Thyroid gland (tissue), 4 donors: ENCODE results near the gene CLDN12.

ENCODE experiments used
- POLR2A ChIP-seq, 2 donors: fragments of 450-650 bp; IDR thresholded peaks; one replicate each; pipeline ENCODE4 v1.6.1; 2017; ENCODE audit warnings: antibody characterized with exemption in 2 of 2, mild to moderate bottlenecking in 2 of 2, moderate library complexity in 1 of 2
- TF ChIP-seq, protein P1 (sequence below), 6 experiments: fragments of 200-600 bp in 3 of 6; fragments of 450-650 bp in 3 of 6; sonication (generic) in 3 of 6; IDR thresholded peaks; one replicate each; pipeline ENCODE4 v1.5.1; 2016 to 2019; ENCODE audit warnings: antibody characterized with exemption in 6 of 6, mild to moderate bottlenecking in 2 of 6, inconsistent platforms in 1 of 6, moderate library complexity in 1 of 6

GRCh38 chr7:90458104-90458503 is 54.8 kb downstream of the CLDN12 start:
- TF ChIP-seq, protein P1, sequence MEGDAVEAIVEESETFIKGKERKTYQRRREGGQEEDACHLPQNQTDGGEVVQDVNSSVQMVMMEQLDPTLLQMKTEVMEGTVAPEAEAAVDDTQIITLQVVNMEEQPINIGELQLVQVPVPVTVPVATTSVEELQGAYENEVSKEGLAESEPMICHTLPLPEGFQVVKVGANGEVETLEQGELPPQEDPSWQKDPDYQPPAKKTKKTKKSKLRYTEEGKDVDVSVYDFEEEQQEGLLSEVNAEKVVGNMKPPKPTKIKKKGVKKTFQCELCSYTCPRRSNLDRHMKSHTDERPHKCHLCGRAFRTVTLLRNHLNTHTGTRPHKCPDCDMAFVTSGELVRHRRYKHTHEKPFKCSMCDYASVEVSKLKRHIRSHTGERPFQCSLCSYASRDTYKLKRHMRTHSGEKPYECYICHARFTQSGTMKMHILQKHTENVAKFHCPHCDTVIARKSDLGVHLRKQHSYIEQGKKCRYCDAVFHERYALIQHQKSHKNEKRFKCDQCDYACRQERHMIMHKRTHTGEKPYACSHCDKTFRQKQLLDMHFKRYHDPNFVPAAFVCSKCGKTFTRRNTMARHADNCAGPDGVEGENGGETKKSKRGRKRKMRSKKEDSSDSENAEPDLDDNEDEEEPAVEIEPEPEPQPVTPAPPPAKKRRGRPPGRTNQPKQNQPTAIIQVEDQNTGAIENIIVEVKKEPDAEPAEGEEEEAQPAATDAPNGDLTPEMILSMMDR (IDR thresholded peaks at IDR 0.05) = no peak
- no peak for TF ChIP-seq POLR2A (IDR thresholded peaks at IDR 0.05)
